Hepatocyte (in vitro differentiated cells): ENCODE data around the gene SCYGR3.

Experiments
- EZH2 ChIP-seq: fragments of 200-600 bp; sonication (generic); IDR thresholded peaks from 2 replicates; pipeline ENCODE4 v1.6.1; 2016; ENCODE audit warnings: antibody characterized with exemption, mild to moderate bottlenecking, borderline replicate concordance
- EZH2phosphoT487 ChIP-seq: fragments of 200-600 bp; sonication (generic); IDR thresholded peaks from one replicate; pipeline ENCODE4 v1.6.1; 2018; ENCODE audit warnings: antibody characterized with exemption, mild to moderate bottlenecking, low read depth, moderate library complexity; ENCODE audit not compliant: unreplicated experiment, severe bottlenecking
- TF ChIP-seq, protein P1 (sequence below): fragments of 200-600 bp; sonication (generic); IDR thresholded peaks from 2 replicates; pipeline ENCODE4 v1.5.1; 2016; ENCODE audit warnings: antibody characterized with exemption, mild to moderate bottlenecking; ENCODE audit not compliant: poor library complexity

GRCh38 chr2:227568852-227569169 is 45.8 kb downstream of the SCYGR3 start:
- TF ChIP-seq, protein P1, sequence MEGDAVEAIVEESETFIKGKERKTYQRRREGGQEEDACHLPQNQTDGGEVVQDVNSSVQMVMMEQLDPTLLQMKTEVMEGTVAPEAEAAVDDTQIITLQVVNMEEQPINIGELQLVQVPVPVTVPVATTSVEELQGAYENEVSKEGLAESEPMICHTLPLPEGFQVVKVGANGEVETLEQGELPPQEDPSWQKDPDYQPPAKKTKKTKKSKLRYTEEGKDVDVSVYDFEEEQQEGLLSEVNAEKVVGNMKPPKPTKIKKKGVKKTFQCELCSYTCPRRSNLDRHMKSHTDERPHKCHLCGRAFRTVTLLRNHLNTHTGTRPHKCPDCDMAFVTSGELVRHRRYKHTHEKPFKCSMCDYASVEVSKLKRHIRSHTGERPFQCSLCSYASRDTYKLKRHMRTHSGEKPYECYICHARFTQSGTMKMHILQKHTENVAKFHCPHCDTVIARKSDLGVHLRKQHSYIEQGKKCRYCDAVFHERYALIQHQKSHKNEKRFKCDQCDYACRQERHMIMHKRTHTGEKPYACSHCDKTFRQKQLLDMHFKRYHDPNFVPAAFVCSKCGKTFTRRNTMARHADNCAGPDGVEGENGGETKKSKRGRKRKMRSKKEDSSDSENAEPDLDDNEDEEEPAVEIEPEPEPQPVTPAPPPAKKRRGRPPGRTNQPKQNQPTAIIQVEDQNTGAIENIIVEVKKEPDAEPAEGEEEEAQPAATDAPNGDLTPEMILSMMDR: no peak
- TF ChIP-seq EZH2 (no peak), EZH2phosphoT487 (no peak)
